GM19025 (cell line): Measurements from ENCODE around the gene SRRM1.
"Not testable (repeated sequence)": the region's sequence is repeated elsewhere in the genome, so short reads cannot be mapped to it uniquely, and the experiment has no call there.

Experiments used
- ATAC-seq: cut with Tn5 transposase; IDR thresholded peaks from one replicate; pipeline ENCODE4 v1.9.1; 2021; ENCODE audit warnings: mild to moderate bottlenecking, low read depth, moderate library complexity; ENCODE audit not compliant: unreplicated experiment

SRRM1 gene

GRCh38 chr1:24713736-24714135 is 70.6 kb downstream of the SRRM1 start:
- no peak for ATAC-seq

GRCh38 chr1:24714859-24715520 is 71.9 kb downstream of the SRRM1 start:
- no peak for ATAC-seq

GRCh38 chr1:24715658-24716057 is 72.6 kb downstream of the SRRM1 start:
- no peak for ATAC-seq

GRCh38 chr1:24717887-24718650 is 75.0 kb downstream of the SRRM1 start:
- ATAC-seq, result no peak

GRCh38 chr1:24720152-24720551 is 77.0 kb downstream of the SRRM1 start:
- ATAC-seq, result no peak

- ATAC-seq, result no peak
Measured at GRCh38 chr1:24721533-24721932, 78.4 kb downstream of the SRRM1 start.

- ATAC-seq, result not testable (repeated sequence)
Measured at GRCh38 chr1:24722073-24723035, 79.3 kb downstream of the SRRM1 start.
